Endometrium (tissue), 2 donors: ENCODE data around the gene CRYBB3.
"Not testable (repeated sequence)": the region's sequence is repeated elsewhere in the genome, so short reads cannot be mapped to it uniquely, and the experiment has no call there.

ENCODE experiments used
- FAIRE-seq: peaks from 2 replicates; lab custom pipeline; 2012; peaks lifted over from hg19 to GRCh38; lab: Jason Lieb, UNC
- donor health status: control.
- donor health status: control.

Gene CRYBB3

DNA sequence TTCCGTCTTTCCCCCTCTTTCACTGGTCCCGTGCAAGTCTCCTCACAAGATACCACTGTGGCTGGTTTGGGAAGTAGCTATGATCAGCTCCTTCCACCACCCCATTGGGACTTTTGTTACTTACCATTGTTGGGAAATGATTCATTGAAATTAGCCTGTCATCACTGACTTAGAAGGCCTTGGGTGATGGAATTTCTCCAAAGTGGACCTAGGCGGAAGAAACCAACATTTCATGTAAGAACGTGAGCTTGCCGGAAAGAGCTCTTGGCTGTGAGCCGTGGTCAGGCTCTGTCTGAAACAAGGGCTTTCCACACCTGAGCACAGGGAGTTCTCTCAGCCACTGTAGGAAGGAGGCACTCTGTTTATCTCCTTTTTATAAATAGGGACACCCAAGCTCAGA, 23.5 kb upstream of the CRYBB3 start:
- FAIRE-seq = no peak

DNA sequence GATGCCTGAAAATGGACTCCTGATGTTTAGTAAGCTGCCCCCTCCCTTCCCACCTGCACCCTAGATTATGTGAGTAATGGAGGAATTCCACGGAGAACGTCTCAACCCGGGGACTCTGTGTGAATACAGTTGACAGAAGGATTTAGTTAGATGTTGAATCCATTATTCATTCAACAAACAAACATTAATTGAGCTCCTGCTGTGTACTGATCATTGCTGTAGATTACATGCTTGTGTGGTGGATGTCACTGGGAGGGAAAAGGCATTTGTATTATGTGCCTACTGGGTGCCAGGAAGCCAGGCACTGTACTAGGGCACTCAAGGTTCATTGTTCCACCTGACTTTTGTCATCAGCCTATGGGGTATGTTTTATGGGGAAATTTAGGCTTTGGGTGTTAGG, 22.9 kb upstream of the CRYBB3 start:
- no peak for FAIRE-seq

DNA sequence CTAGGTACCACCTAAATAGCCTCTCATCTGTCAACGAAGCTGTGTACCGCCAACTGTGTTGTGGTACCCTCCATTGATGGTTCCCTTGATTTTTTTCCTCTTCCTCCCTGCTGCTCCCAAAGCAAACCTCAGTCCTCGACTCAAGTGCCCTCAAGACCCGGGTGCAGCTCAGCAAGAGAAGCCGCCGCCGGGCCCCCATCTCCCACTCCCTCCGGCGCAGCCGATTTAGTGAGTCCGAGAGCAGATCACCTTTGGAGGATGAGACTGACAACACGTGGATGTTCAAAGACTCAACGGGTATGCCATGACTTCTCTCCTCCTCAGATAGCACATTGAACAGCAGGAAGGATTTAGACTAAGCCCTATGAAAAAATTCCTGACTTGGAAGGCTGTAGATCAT, 22.4 kb upstream of the CRYBB3 start:
- no peak for FAIRE-seq

DNA sequence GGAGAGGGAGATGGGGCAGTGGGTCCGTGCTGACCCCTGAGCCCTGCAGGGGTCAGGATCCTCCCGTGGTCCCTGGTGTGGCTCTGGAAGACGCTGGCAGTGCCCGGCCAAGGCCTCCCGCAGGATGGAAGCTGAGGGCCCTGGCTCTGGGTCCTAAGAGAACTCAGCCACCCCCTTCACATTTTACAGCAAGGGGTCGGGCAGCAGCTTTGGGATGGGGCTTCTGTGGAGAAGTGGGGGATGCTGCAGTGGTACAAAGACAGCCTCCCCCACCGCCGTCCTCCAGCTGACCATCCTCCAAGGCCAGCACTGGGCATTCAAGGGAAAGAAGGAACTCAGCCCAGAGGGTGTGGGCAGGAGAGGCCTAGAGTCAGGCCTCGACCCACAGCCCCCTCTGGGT, 21.8 kb upstream of the CRYBB3 start:
- no peak for FAIRE-seq

DNA sequence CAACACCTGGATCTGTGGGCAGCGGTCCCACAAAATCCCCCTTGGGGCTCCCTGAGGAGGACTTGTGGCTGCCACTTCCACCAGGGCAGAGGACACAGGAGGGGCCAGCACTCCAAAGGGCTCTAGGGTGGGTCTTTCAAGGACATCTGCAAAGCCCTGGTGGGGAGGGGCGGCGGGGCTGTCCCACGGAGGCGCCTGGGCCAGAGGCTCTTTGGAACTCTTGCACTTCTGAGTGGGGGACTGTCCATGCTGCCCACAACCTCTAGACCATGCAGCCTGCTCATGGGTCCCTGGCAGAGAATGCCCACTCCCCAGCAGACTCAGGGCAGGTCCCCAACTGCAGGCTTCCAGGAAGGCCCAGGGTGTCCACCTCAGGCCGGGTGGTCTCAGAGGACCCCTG, 21.3 kb upstream of the CRYBB3 start:
- not testable (repeated sequence) for FAIRE-seq

DNA sequence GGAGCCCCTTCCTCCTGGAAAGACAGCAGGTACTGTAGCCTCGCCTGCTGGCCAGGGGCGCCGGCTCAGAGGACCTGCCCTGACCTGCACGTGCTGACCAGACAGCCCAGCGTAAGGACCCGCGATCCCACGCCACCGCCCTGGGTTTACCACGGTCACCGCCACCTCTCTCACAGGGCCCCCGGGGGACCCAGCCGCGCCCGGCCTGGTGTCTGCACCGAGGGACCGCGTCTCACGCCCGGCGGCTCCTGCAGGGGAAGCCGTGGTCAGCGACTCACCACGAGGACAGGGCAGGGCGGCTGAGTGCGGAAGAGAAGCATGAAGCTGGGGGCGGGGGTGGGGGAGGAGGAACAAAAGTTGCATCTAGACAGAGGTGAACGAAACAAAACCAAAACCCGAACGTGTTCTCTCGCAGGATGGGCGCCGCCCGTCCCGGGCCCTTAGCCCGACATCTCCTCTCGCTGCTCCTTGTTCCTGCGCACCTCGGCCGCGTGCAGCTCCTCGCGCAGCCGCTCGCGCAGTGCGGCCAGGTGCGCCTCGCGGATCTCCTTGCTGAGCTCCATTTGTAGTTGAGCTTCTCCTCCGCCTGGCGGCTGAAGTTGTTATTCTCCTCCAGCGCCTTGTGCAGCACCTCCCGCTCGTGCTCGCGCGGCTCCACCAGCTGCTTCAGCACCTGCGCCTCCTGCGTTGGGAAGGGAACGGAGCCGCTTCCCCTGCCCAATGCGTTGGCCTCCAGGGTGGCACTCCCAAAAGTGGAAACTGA, 20.6 kb upstream of the CRYBB3 start:
- FAIRE-seq = not testable (repeated sequence)

DNA sequence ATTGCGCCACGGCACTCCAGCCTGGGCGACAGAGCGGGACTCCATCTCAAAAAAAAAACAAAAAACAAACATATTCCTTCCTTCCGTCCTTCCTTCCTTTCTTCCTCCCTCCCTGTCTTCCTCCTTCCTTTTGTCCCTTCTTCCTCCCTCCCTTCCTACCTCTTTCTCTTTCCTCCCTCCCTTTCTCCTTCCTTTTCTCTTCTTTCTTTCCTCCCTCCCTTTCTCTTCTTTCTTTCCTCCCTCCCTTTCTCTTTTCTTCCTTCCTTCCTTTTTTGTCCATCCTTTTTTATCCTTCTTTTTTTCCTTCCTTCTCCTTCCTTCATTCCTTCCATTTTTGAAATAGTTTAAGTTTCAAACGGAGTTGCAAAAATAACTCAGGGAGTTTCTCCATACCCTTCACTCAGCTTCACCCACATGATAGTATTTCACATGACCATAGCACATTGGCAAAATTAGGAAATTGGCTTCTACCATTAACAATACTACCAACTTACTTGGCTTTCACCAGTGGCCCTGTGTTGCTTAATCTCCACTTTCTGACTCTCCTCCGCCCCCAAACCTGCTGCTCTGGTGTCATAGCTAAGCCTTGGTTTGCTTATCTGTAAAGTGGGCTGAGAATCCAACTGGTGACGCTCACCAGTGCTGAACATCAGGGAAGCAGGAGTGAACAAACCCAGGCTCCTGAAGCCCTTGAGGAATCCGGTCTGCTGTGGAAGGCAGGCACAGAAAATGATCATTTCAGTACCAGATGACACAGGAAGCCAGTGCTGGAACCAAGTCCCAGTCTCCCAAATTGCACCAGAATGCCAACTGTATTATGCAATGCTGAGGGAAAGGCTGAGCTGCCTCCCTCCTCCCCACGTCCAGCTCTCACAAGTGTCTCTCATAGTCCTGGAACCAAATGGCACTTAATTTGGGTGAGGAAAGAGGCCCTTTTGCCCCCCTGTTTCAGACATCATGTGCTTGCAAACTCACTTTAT, 17.2 kb upstream of the CRYBB3 start:
- FAIRE-seq = no peak

DNA sequence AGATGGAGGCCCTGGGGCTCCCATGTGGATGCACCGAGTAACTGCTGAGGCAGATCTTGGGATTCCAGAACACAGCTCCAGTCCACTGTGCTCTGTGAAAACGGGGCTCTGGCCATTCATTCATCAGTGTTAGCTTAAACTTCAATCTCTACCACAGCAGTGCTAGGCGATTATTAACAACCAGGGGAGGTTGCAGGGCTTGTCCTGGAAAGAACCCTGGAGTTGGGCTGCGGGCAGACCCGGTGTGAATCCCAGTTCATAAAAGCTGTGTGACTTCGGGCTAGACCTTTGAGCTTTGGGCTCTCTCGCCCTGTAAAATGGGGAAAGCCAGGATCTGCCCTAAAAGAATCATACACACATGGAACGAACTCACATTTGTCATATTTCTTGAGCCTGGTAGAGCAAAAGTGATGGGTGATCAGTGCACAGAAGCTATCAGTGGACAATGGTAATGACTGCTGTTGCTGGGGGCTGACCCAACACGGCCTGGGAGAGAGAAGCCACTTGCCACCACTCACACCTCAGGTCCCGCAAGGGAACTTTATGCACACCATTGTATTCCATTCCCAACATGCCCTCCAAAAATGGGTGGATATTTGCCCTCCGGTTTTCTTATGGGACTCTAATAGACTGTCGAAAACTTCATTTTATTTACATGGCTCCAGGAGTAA, 15.6 kb upstream of the CRYBB3 start:
- FAIRE-seq = no peak

DNA sequence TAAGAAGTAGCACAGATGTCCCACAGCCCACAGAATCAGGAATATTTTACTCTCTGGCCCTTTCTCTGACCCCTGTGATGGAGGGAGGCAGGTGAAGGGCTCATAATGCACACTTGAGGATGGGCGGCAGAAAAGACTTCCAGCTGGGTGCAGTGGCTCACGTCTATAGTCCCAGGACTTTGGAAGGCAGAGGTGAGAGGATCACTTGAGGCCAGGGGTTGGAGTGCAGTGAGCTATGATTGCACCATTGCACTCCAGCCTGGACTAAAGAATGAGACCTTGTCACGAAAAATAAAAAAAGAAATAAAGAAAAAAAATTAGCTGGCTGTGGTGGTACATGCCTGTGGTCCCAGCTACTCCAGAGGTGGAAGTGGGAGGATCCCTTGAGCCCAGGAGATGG, 13.5 kb upstream of the CRYBB3 start:
- no peak for FAIRE-seq

DNA sequence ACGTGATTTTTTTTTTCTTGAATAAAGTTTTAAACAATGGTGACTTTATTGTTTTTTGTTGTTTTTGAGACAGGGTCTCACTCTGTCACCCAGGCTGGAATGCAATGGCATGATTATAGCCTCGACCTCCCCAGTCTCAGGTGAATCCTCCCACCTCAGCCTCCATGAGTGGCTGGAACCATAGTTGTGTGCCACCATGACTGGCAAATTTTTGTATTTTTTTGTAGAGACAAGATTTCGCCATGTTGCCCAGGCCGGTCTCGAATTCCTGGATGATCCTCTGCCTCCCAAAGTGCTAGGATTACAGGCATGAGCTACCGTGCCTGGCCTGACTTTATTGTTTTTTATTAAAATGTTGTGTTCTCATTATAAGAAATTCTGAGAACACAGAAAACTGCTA, 12.2 kb upstream of the CRYBB3 start:
- FAIRE-seq = no peak

DNA sequence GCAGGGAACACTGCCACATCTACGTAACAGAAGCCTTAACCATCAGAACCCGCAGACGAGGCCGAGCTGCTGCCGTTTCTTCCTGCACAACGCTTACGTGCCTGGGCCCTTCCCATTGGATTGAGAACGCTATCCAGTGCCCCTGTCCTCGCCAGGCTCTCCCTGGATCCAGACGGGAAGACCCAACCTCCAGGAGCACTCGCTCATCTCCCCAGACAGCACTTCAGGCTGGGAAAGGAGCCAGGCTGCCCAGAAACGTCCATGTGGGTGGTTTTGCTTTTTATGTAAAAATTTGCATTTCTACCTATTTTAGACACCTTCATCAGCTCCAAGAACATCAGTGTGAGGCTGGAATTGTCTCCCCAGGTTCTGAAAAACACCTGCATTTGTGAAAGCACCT, 7.3 kb upstream of the CRYBB3 start:
- FAIRE-seq = no peak

DNA sequence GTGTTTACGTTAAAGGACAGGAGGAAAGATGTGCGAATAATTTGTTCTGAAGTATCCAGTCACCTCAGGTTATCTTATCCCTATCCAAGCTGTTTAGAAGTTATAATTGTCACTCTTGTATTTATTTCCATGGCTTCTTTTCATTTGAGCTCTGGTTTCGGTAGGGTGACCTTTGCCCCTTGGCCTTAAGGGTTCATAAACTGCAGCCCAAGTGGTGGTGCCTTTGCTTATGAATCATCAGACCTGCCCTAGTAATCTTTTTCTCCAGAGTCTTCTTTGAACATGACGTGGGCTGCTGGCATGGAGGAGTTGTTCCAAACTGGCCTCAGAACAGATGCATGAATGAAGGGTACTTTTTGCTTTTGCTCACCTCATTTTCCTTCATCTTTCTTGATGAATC, 6.5 kb upstream of the CRYBB3 start:
- no peak for FAIRE-seq

DNA sequence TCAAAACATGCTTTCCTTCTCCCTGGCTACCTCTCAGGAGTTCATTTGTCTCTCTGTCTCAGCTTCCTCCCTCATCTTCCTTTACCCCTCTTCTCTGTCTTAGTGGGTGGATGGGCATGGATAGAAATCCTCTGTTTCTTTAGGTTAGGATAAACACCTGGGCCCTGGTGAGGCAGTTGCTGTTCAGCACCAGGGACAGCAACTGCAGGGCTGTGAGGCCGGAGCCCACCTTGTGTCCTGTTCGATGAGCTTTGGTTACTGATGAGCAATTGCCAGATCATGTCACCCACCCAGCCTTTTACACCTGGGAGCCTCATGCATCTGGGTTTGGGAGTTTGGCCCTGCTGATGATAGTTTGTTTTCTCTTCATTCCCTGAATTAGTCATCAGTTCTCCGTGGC, 6.1 kb upstream of the CRYBB3 start:
- no peak for FAIRE-seq

DNA sequence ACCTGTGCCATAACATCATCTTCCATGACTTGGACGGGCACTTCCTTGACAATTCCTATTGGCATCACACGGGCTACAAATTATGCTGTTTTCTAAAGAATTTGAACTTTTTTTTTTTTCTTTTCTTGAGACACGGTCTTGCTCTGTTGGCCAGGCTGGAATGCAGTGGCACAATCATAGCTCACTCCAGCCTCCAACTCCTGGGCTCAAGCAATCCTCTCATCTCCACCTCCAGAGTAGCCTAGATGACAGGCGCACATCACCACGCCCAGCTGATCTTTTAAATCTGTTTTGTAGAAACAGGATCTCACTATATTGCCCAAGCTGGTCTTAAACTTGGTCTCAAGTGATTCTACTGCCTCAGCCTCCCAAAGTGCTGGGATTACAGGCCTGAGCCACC, 3.3 kb upstream of the CRYBB3 start:
- no peak for FAIRE-seq

DNA sequence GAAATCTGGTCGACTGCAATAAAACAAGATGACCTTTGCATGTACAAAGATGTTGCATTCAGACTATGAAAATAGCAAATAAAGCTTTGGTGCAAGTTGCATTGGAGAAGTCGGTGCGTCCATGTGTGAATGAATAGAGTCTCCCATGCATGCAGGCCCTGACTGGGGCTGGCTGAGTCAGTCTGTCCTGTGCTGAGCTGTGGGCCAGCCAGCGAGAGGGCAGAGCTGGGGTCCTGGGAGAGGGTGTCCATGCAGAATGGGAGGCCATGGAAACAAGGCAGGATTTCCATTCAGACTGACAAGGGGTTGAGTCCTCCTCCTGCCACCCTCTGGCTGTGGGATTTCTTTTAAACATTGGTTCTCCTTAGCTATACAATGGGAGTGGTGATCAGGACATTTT, 2.3 kb upstream of the CRYBB3 start:
- no peak for FAIRE-seq

DNA sequence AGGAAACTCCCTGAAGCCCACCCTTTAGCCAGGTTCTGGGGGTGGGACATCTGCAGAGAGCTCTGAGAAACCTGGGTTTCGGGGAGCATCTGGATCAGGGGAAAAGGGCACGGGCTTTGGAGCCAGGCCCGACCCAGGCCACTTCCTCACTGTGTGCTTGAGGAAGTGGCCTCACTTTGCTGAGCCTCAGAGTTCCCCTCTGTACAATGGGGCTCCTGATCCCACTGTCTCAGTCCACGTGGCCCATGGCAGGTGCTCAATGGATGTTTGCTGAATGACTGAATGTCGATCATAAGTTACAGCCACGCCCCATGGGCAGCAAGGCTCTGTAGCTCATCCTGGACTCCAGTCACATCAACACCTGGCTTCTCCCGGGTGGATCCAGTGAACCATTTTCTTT, 1.3 kb downstream of the CRYBB3 start:
- FAIRE-seq = no peak

DNA sequence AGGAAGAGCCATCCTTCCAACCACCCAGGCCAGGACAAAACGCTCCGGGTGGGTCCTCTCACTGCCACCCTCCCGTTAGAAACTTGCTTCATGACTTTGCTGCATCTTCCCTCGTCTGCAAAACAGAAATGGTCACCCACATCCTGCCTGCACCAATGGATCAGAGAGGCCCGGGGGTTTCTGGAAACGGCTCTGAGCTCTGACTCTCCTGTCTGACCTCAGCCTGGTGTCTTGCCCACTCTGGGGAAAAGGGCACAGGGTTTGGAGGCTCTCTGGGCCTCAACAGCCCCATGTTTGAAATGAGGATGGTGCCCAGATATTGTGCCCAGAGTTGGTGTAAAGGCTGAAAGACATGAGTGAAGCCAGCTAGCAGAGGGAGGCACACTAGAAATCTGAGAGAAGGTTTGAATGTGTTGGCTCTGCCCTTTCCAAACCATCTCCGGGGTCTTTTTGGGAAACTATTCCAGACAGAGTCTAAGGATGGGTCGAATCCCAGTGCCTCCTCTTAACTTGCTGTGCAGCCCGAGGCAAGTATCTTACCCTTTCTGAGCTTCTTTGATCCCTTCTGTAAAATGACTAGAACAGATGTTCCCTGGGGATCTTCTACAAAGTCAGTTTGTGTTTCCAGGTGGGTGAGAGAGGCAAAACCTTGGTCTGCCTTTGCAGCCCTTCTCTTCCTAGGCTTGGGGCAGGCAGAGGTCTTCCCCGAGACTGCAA, 2.1 kb downstream of the CRYBB3 start:
- no peak for FAIRE-seq

DNA sequence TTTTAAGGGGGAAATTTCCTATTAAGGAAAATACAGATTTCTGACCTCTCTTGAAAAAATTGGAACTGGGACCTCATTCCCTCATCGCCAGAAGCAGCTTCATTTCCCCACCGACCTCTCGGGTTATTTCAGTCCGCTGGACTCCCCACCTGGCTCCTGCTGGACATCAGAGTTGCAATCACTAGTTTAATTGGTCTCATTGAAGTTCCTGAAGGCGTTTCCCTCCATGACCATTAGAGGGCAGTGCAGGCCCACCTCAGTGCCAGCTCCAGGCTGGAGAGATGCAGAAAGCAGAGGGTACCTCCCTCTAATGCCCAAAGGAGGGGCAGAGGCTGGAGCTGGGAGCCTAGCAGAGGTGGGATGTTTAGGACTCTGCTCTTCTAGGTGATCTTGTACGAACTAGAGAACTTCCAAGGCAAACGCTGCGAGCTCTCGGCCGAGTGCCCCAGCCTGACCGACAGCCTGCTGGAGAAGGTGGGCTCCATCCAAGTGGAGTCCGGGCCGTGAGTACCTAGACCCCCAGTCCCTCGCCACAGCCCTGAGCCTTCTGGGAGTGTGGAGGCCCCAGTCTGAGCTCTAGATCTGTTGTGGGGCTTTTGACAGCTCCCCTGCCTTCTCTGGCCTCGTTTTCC, 2.7 kb downstream of the CRYBB3 start:
- no peak for FAIRE-seq

DNA sequence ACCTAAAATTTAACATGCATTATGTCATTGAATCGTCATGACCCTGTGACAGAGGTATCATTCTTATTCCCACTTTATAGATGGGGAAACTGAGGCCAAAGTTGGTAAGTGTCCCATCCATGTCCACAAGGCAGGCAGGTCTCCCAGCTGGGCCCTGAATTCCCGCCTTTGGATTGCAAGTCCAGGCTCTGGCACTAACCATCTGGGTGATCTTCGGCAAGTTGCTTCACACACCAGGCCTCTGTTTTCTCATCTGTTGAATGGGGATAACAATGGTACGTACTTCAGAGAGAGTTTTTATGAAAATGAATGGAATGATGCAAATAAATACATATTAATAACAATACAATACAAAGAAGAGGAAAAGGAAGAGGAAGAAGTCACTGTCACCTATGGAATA, 3.4 kb downstream of the CRYBB3 start:
- FAIRE-seq = no peak

DNA sequence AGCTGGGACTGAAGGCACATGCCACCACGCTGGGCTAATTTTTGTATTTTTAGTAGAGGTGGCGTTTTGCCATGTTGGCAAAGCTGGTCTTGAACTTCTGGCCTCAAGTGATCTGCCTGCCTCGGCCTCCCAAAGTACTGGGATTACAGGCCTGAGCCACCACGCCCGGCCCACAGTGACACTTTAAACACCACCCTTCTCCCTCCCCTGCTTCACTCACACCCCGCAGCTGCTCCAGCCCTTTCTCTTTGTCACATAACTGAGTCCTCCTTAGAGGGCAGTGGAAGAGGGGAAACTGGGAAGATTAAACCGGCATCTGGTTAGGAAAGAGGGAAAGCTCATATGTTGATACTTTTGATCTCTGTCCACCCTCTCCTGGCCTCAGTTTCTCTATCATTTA, 4.9 kb downstream of the CRYBB3 start:
- not testable (repeated sequence) for FAIRE-seq

DNA sequence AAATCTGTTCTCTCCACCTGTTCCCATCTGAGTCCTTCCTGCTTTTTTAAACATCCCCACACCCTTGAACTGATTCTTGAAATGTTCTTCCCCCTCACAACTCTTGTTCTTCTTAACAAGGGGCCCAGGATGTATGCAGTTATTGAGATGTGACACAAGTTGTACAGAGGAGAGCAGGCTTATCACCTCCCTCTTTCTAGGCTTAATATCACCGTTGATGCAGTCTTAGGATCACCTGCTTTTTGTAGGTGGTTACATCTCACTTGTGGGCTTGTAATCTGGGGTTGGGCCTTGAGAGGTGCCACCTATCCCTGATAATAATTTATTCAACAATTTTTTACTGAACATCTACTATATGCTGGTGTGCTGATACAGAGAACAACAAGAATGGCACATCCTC, 6.2 kb downstream of the CRYBB3 start:
- FAIRE-seq = no peak

DNA sequence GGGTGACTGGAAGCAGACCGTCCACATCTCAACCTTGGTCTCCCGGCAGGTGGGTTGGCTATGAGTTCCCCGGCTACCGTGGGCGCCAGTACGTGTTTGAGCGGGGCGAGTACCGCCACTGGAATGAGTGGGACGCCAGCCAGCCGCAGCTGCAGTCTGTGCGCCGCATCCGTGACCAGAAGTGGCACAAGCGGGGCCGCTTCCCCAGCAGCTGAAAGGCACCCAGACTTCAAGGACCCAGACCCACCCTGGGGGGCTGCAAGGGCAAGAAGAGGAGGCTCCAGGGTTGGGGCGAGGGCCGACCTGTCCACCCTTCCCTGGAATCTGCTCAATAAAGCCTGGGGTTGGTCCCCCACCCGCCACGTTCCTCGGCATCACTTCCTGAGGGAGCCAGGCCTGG, 7.3 kb downstream of the CRYBB3 start:
- FAIRE-seq = no peak
